Measurements from ENCODE around the gene MRPL43.
"Not testable (repeated sequence)": the region's sequence is repeated elsewhere in the genome, so short reads cannot be mapped to it uniquely, and the experiment has no call there.

The MRPL43 gene

GRCh38 chr10:100979791-100980272 is 7.5 kb downstream of the MRPL43 start:
- Mint-ChIP-seq H3K27me3 (ENCODE audit: low read depth) (no peaks in the 10 kb centered on the region), H3K4me1 (no peaks in the 10 kb centered on the region), H3K9me3 (no peaks in the 10 kb centered on the region), H3K4me3 (no peak overlapping the region), H3K27ac (no peak overlapping the region), H3K36me3 (ENCODE audit: low read depth) (peaks cover 40% of the 10 kb centered on the region)
- no peak for TF ChIP-seq CTCF (IDR thresholded peaks at IDR 0.05; ENCODE audit: unreplicated experiment in 3 of 3)

GRCh38 chr10:100978901-100979195 is 8.4 kb downstream of the MRPL43 start:
- Mint-ChIP-seq H3K4me3 (no peak overlapping the region), H3K27ac (no peak overlapping the region), H3K4me1 (no peaks in the 10 kb centered on the region), H3K36me3 (ENCODE audit: low read depth) (peaks cover 33% of the 10 kb centered on the region), H3K27me3 (ENCODE audit: low read depth) (no peaks in the 10 kb centered on the region), H3K9me3 (no peaks in the 10 kb centered on the region)
- TF ChIP-seq CTCF (IDR thresholded peaks at IDR 0.05; ENCODE audit: unreplicated experiment in 3 of 3): no peak

GRCh38 chr10:100978121-100978900 is 9.0 kb downstream of the MRPL43 start:
- H3K36me3 Mint-ChIP-seq (ENCODE audit: low read depth): peaks cover 36% of the 10 kb centered on the region
- H3K4me3 Mint-ChIP-seq: no peak overlapping the region
- no peaks in the 10 kb centered on the region for H3K27me3 Mint-ChIP-seq (ENCODE audit: low read depth)
- H3K27ac Mint-ChIP-seq: no peak overlapping the region
- no peaks in the 10 kb centered on the region for H3K9me3 Mint-ChIP-seq
- TF ChIP-seq CTCF (IDR thresholded peaks at IDR 0.05; ENCODE audit: unreplicated experiment in 3 of 3): no peak
- H3K4me1 Mint-ChIP-seq: no peaks in the 10 kb centered on the region

- H3K9me3 Mint-ChIP-seq: no peaks in the 10 kb centered on the region
- H3K4me1 Mint-ChIP-seq: no peaks in the 10 kb centered on the region
- no peak overlapping the region for H3K27ac Mint-ChIP-seq
- peaks cover 34% of the 10 kb centered on the region for H3K36me3 Mint-ChIP-seq (ENCODE audit: low read depth)
- H3K27me3 Mint-ChIP-seq (ENCODE audit: low read depth): no peaks in the 10 kb centered on the region
- TF ChIP-seq CTCF (IDR thresholded peaks at IDR 0.05; ENCODE audit: unreplicated experiment in 3 of 3): no peak
- H3K4me3 Mint-ChIP-seq: no peak overlapping the region
Observed at GRCh38 chr10:100977436-100977835, 9.9 kb downstream of the MRPL43 start.

- H3K27me3 Mint-ChIP-seq (ENCODE audit: low read depth): no peaks in the 10 kb centered on the region
- H3K4me1 Mint-ChIP-seq: peaks cover under 1% of the 10 kb centered on the region
- no peaks in the 10 kb centered on the region for H3K9me3 Mint-ChIP-seq
- H3K4me3 Mint-ChIP-seq: no peak overlapping the region
- TF ChIP-seq CTCF (IDR thresholded peaks at IDR 0.05; ENCODE audit: unreplicated experiment in 3 of 3): no peak
- peak overlapping the region in 1 of 3 experiments; percentile 5 for H3K27ac Mint-ChIP-seq
- peaks cover 31% of the 10 kb centered on the region for H3K36me3 Mint-ChIP-seq (ENCODE audit: low read depth)
Observed at GRCh38 chr10:100976906-100977305, 10.4 kb downstream of the MRPL43 start.

GRCh38 chr10:100975397-100975796 is 11.9 kb downstream of the MRPL43 start:
- not testable (repeated sequence) for H3K27ac Mint-ChIP-seq; H3K4me3 Mint-ChIP-seq; H3K27me3 Mint-ChIP-seq (ENCODE audit: low read depth); H3K9me3 Mint-ChIP-seq
- peaks cover 20% of the 10 kb centered on the region for H3K36me3 Mint-ChIP-seq (ENCODE audit: low read depth)
- peaks cover 15% of the 10 kb centered on the region for H3K4me1 Mint-ChIP-seq
